ENCODE results near the gene SHMT2. TPM values are rescaled to one million over a fixed set of nuclear protein-coding genes. Genes with fewer than 3 reads are reported as not detected.

The SHMT2 gene
- total and polyA plus RNA-seq, 2 donors from 2014 or later = 49.3 to 70.1 TPM

GRCh38 chr12:57207731-57208630 lies 21.5 kb upstream of the SHMT2 start:
- no peak for TF ChIP-seq CTCF (IDR thresholded peaks at IDR 0.05; ENCODE audit: borderline replicate concordance, extremely low read depth, insufficient read depth)
- no peaks in the 10 kb centered on the region for H3K4me1 ChIP-seq (ENCODE audit: control insufficient read depth in 2 of 3, insufficient read depth in 2 of 3, low read depth in 1 of 3, low read length in 3 of 3)
- no peak overlapping the region for H3K4me3 ChIP-seq (ENCODE audit: low read length in 3 of 3)
- intact Hi-C loops (cut with DNase I) = no loop called here
- H3K9me3 ChIP-seq (ENCODE audit: control insufficient read depth in 2 of 3, insufficient read depth in 1 of 3, low read length in 3 of 3) = no peaks in the 10 kb centered on the region
- FAIRE-seq = no peak
- H3K27ac ChIP-seq (ENCODE audit: low read depth in 2 of 2, low read length in 2 of 2) = no peak overlapping the region
- peaks cover 2 to 7% (median 6%) of the 10 kb centered on the region in 3 donors for H3K36me3 ChIP-seq (ENCODE audit: control insufficient read depth in 2 of 3, insufficient read depth in 3 of 3, low read length in 3 of 3)
- no peak for DNase-seq
- H3K27me3 ChIP-seq (ENCODE audit: control insufficient read depth, insufficient read depth, low read length) = no peaks in the 10 kb centered on the region
- H3K9ac ChIP-seq (ENCODE audit: low read length in 3 of 3) = no peak overlapping the region

GRCh38 chr12:57208631-57209282 lies 20.8 kb upstream of the SHMT2 start:
- Histone ChIP-seq H3K27me3 (ENCODE audit: control insufficient read depth, insufficient read depth, low read length) (no peaks in the 10 kb centered on the region), H3K9me3 (ENCODE audit: control insufficient read depth in 2 of 3, insufficient read depth in 1 of 3, low read length in 3 of 3) (no peaks in the 10 kb centered on the region), H3K4me1 (ENCODE audit: control insufficient read depth in 2 of 3, insufficient read depth in 2 of 3, low read depth in 1 of 3, low read length in 3 of 3) (peaks cover 0 to 4% (median 4%) of the 10 kb centered on the region in 3 donors), H3K4me3 (ENCODE audit: low read length in 3 of 3) (no peak overlapping the region), H3K36me3 (ENCODE audit: control insufficient read depth in 2 of 3, insufficient read depth in 3 of 3, low read length in 3 of 3) (peaks cover 2 to 7% (median 6%) of the 10 kb centered on the region in 3 donors), H3K9ac (ENCODE audit: low read length in 3 of 3) (no peak overlapping the region), H3K27ac (ENCODE audit: low read depth in 2 of 2, low read length in 2 of 2) (no peak overlapping the region)
- no peak for TF ChIP-seq CTCF (IDR thresholded peaks at IDR 0.05; ENCODE audit: borderline replicate concordance, extremely low read depth, insufficient read depth)
- intact Hi-C loops (cut with DNase I) = no loop called here
- DNase-seq (no peak), FAIRE-seq (no peak)

GRCh38 chr12:57209916-57210315 lies 19.6 kb upstream of the SHMT2 start:
- Histone ChIP-seq H3K9ac (ENCODE audit: low read length in 3 of 3) (no peak overlapping the region), H3K36me3 (ENCODE audit: control insufficient read depth in 2 of 3, insufficient read depth in 3 of 3, low read length in 3 of 3) (peaks cover 2 to 7% (median 6%) of the 10 kb centered on the region in 3 donors), H3K4me3 (ENCODE audit: low read length in 3 of 3) (no peak overlapping the region), H3K9me3 (ENCODE audit: control insufficient read depth in 2 of 3, insufficient read depth in 1 of 3, low read length in 3 of 3) (no peaks in the 10 kb centered on the region), H3K4me1 (ENCODE audit: control insufficient read depth in 2 of 3, insufficient read depth in 2 of 3, low read depth in 1 of 3, low read length in 3 of 3) (peaks cover 0 to 8% (median 4%) of the 10 kb centered on the region in 3 donors), H3K27me3 (ENCODE audit: control insufficient read depth, insufficient read depth, low read length) (peaks cover 9% of the 10 kb centered on the region), H3K27ac (ENCODE audit: low read depth in 2 of 2, low read length in 2 of 2) (no peak overlapping the region)
- intact Hi-C loops (cut with DNase I) = no loop called here
- DNase-seq (no peak), FAIRE-seq (no peak)
- TF ChIP-seq CTCF (IDR thresholded peaks at IDR 0.05; ENCODE audit: borderline replicate concordance, extremely low read depth, insufficient read depth) = no peak

Measured in kidney (tissue), 14 donors.